SK-N-SH (cell line): ENCODE data around the gene SLC2A14. TPM values are rescaled to one million over a fixed set of nuclear protein-coding genes. Genes with fewer than 3 reads are reported as not detected.

Experiments used
- CTCF ChIA-PET: fragments of 300-600, 350-600 bp; formaldehyde crosslinking; extraction: SDS; loops from one replicate; lab custom pipeline; 2021; lab: Yijun Ruan, JAX
- POLR2A ChIA-PET: fragments of 350-600 bp; sonication (Branson Sonifier 250); formaldehyde crosslinking; extraction: SDS; loops from one replicate; lab custom pipeline; 2020; ENCODE audit warnings: antibody characterized with exemption, inconsistent platforms; lab: Yijun Ruan, JAX
- DNase-seq: peaks from one replicate; pipeline ENCODE4 v3.0.0; 2012
- H2AFZ ChIP-seq: fragments of 200-600 bp; sonication (generic); 2 replicates; pipeline ENCODE4 v1.8.1; 2016; ENCODE audit warnings: antibody characterized with exemption, mild to moderate bottlenecking, low read depth
- H3F3A ChIP-seq: fragments of 200-600 bp; sonication (generic); replicated peaks from 2 replicates; pipeline ENCODE3; 2016; ENCODE audit warnings: antibody characterized with exemption, mild to moderate bottlenecking; ENCODE audit not compliant: insufficient read depth
- H3K27ac ChIP-seq, 2 experiments: fragments of 200-500 bp in 1 of 2; fragments of 200-600 bp in 1 of 2; sonication (Bioruptor generic) in 1 of 2; sonication (generic), shearing (Covaris generic) in 1 of 2; 2 replicates each; pipeline versions ENCODE4 v1.5.1 to v1.6.1; 2014 to 2016; ENCODE audit warnings: low read depth in 2 of 2, inconsistent platforms in 1 of 2, low read length in 1 of 2, mild to moderate bottlenecking in 1 of 2, mixed read lengths in 1 of 2
- H3K27me3 ChIP-seq: fragments of 200-600 bp; sonication (generic), shearing (Covaris generic); 2 replicates; pipeline ENCODE4 v1.6.1; 2016; ENCODE audit warnings: mixed run types; ENCODE audit not compliant: insufficient read depth
- H3K36me3 ChIP-seq, 2 experiments: fragments of 200-500 bp in 1 of 2; fragments of 200-600 bp in 1 of 2; sonication (Bioruptor generic) in 1 of 2; sonication (generic) in 1 of 2; replicated peaks in 1 of 2; 2 replicates each; pipeline versions ENCODE3 to v1.5.1; 2014 to 2016; ENCODE audit warnings: low read length in 1 of 2, mild to moderate bottlenecking in 1 of 2; ENCODE audit not compliant: insufficient read depth in 2 of 2, control insufficient read depth in 1 of 2
- H3K4me1 ChIP-seq, 2 experiments: fragments of 200-500 bp in 1 of 2; fragments of 200-600 bp in 1 of 2; sonication (Bioruptor generic) in 1 of 2; sonication (generic), shearing (Covaris generic) in 1 of 2; 2 replicates each; pipeline versions ENCODE4 v1.5.1 to v1.6.1; 2014 to 2016; ENCODE audit warnings: low read depth in 1 of 2, low read length in 1 of 2, mixed run types in 1 of 2; ENCODE audit not compliant: insufficient read depth in 2 of 2, control insufficient read depth in 1 of 2
- H3K4me2 ChIP-seq: fragments of 200-600 bp; sonication (generic), shearing (Covaris generic); 2 replicates; pipeline ENCODE4 v1.6.1; 2017; ENCODE audit warnings: mixed run types
- H3K4me3 ChIP-seq, 2 experiments: fragments of 200-500 bp in 1 of 2; fragments of 200-600 bp in 1 of 2; sonication (Bioruptor generic) in 1 of 2; sonication (generic), shearing (Covaris generic) in 1 of 2; 2 replicates each; pipeline versions ENCODE4 v1.5.1 to v1.8.1; 2014 to 2016; ENCODE audit warnings: low read depth in 2 of 2, inconsistent platforms in 1 of 2, low read length in 1 of 2, mild to moderate bottlenecking in 1 of 2, mixed read lengths in 1 of 2, moderate library complexity in 1 of 2
- H3K79me2 ChIP-seq: fragments of 200-600 bp; sonication (generic); 2 replicates; pipeline ENCODE4 v1.8.1; 2017; ENCODE audit warnings: mild to moderate bottlenecking; ENCODE audit not compliant: insufficient read depth
- H3K9ac ChIP-seq: fragments of 200-600 bp; sonication (generic); 2 replicates; pipeline ENCODE4 v1.6.1; 2017; ENCODE audit warnings: mixed run types
- H3K9me2 ChIP-seq: fragments of 200-600 bp; sonication (generic); 2 replicates; pipeline ENCODE4 v1.6.1; 2017; ENCODE audit warnings: mixed run types
- H3K9me3 ChIP-seq: fragments of 200-600 bp; sonication (generic); 2 replicates; pipeline ENCODE4 v1.6.1; 2017; ENCODE audit warnings: mixed run types, mild to moderate bottlenecking, moderate library complexity
- H4K20me1 ChIP-seq: fragments of 200-600 bp; sonication (generic); 2 replicates; pipeline ENCODE4 v1.6.1; 2017; ENCODE audit warnings: mild to moderate bottlenecking, mixed run types; ENCODE audit not compliant: insufficient read depth
- CHD2 ChIP-seq: fragments of 150-350 bp; IDR thresholded peaks from 2 replicates; pipeline ENCODE4 v1.6.1; 2018; ENCODE audit warnings: low read length; ENCODE audit not compliant: partially characterized antibody
- ELF1 ChIP-seq: IDR thresholded peaks from 2 replicates; pipeline ENCODE4 v1.4.0; 2012
- EP300 ChIP-seq, 2 experiments: IDR thresholded peaks; 2 replicates each; pipeline versions ENCODE4 v1.4.0 to v1.6.1; 2012; ENCODE audit warnings: borderline replicate concordance in 1 of 2, low read depth in 1 of 2, low read length in 1 of 2
- FOSL2 ChIP-seq: IDR thresholded peaks from 2 replicates; pipeline ENCODE4 v1.4.0; 2012; ENCODE audit warnings: low read depth, mild to moderate bottlenecking, moderate library complexity, borderline replicate concordance
- FOXJ3 ChIP-seq: sonication (generic); formaldehyde crosslinking; IDR thresholded peaks from 2 replicates; pipeline ENCODE4 v1.5.1; 2020; ENCODE audit warnings: mild to moderate bottlenecking, missing genetic modification reagents
- FOXM1 ChIP-seq: IDR thresholded peaks from 2 replicates; pipeline ENCODE4 v1.4.0; 2012; ENCODE audit warnings: low read depth, mild to moderate bottlenecking
- GABPA ChIP-seq: IDR thresholded peaks from 2 replicates; pipeline ENCODE4 v1.4.0; 2012; ENCODE audit warnings: low read depth, mild to moderate bottlenecking
- JUND ChIP-seq: IDR thresholded peaks from 2 replicates; pipeline ENCODE4 v1.4.0; 2012
- MEF2A ChIP-seq: IDR thresholded peaks from 2 replicates; pipeline ENCODE4 v1.4.0; 2012; ENCODE audit warnings: low read depth, borderline replicate concordance
- MXI1 ChIP-seq: IDR thresholded peaks from 2 replicates; pipeline ENCODE4 v1.6.1; 2012; ENCODE audit warnings: mild to moderate bottlenecking, low read depth, low read length, improper control_type of control experiment
- NRF1 ChIP-seq: IDR thresholded peaks from 2 replicates; pipeline ENCODE4 v1.6.1; 2012; ENCODE audit warnings: low read depth, mild to moderate bottlenecking, low read length
- POLR2AphosphoS5 ChIP-seq: IDR thresholded peaks from 2 replicates; pipeline ENCODE4 v1.6.1; 2012; ENCODE audit warnings: low read depth, low read length
- RFX5 ChIP-seq: IDR thresholded peaks from 2 replicates; pipeline ENCODE4 v1.6.1; 2012; ENCODE audit warnings: mild to moderate bottlenecking, improper control_type of control experiment, low read length
- SIN3A ChIP-seq: IDR thresholded peaks from 2 replicates; pipeline ENCODE4 v1.6.1; 2012; ENCODE audit warnings: low read depth, mild to moderate bottlenecking, low read length, moderate library complexity, borderline replicate concordance
- TAF1 ChIP-seq: IDR thresholded peaks from 2 replicates; pipeline ENCODE4 v1.6.1; 2012; ENCODE audit warnings: low read depth, mild to moderate bottlenecking, low read length, moderate library complexity, borderline replicate concordance
- TCF12 ChIP-seq: IDR thresholded peaks from 2 replicates; pipeline ENCODE4 v1.4.0; 2012
- YY1 ChIP-seq: IDR thresholded peaks from 2 replicates; pipeline ENCODE4 v1.4.0; 2012; ENCODE audit warnings: low read depth, mild to moderate bottlenecking
- WGBS: methylation state at CpG from one replicate; pipeline ENCODE4 v1.1.6; 2017; ENCODE audit warnings: low lambda C conversion rate; 5-methylcytosine and 5-hydroxymethylcytosine counted together
- polyA plus RNA-seq, 3 experiments: library from polyadenylated mRNA; depleted of rRNA; stranded (reverse); fragments of >200 nt; gene quantifications; 2 replicates each; pipeline ENCODE4 v1.2.3, GENCODE V29; 2012
- small RNA-seq, 7 experiments: library from RNA; depleted of rRNA; stranded (forward); fragments of <200 nt; gene quantifications; one replicate each; pipeline ENCODE3, GENCODE V24; 2012
- TF ChIP-seq, protein P1 (sequence below): IDR thresholded peaks from 2 replicates; pipeline ENCODE4 v1.4.0; 2012; ENCODE audit warnings: low read depth, borderline replicate concordance
- TF ChIP-seq, protein P2 (sequence below): IDR thresholded peaks from 2 replicates; pipeline ENCODE4 v1.4.0; 2012; ENCODE audit warnings: low read depth

SLC2A14 gene
- polyA plus RNA-seq, 1 of the 3 experiments (the other 2 are of a cell fraction) = 0.39 TPM

DNA sequence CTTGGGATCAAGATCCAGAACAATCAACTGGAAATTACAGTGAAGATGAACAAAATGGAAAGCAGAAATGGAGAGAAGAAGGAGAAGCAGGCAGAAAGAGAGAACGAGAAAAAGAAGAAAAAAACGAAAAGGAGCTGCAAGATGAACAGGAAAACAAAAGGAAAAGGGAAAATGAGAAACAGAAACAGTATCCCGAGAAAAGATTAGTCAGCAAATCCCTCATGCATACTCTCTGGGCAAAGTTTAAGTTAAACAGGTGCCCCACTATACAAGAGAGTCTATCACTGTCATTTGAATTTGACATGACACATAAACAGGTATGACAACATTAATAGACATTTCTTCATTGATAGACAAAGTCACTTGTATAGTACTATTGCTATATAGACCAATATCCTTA lies 102.7 kb downstream of the SLC2A14 start:
- CTCF ChIA-PET = no interaction called here
- Histone ChIP-seq H3K36me3 (no peaks in the 10 kb centered on the region), H3K4me3 (no peak overlapping the region), H3K4me2 (no peak overlapping the region), H3K79me2 (no peaks in the 10 kb centered on the region), H3K27ac (no peak overlapping the region), H2AFZ (no peak overlapping the region), H3K27me3 (peaks cover 49% of the 10 kb centered on the region), H4K20me1 (no peaks in the 10 kb centered on the region), H3K9ac (no peak overlapping the region), H3K9me2 (no peaks in the 10 kb centered on the region), H3K4me1 (no peaks in the 10 kb centered on the region), H3K9me3 (no peaks in the 10 kb centered on the region), H3F3A (peaks cover 3% of the 10 kb centered on the region)
- TF ChIP-seq ELF1 = no peak
- no peak for TF ChIP-seq SIN3A
- no peak for TF ChIP-seq TCF12
- no peak for TF ChIP-seq FOXJ3
- TF ChIP-seq, protein P1, sequence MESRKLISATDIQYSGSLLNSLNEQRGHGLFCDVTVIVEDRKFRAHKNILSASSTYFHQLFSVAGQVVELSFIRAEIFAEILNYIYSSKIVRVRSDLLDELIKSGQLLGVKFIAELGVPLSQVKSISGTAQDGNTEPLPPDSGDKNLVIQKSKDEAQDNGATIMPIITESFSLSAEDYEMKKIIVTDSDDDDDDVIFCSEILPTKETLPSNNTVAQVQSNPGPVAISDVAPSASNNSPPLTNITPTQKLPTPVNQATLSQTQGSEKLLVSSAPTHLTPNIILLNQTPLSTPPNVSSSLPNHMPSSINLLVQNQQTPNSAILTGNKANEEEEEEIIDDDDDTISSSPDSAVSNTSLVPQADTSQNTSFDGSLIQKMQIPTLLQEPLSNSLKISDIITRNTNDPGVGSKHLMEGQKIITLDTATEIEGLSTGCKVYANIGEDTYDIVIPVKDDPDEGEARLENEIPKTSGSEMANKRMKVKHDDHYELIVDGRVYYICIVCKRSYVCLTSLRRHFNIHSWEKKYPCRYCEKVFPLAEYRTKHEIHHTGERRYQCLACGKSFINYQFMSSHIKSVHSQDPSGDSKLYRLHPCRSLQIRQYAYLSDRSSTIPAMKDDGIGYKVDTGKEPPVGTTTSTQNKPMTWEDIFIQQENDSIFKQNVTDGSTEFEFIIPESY = no peak
- no peak for TF ChIP-seq FOXM1
- TF ChIP-seq TAF1 = no peak
- TF ChIP-seq MXI1 = no peak
- no peak for TF ChIP-seq EP300 (IDR thresholded peaks at IDR 0.05; ENCODE audit: borderline replicate concordance in 1 of 2, low read depth in 1 of 2, low read length in 1 of 2)
- TF ChIP-seq FOSL2 = no peak
- no peak for TF ChIP-seq GABPA
- TF ChIP-seq MEF2A = no peak
- TF ChIP-seq POLR2AphosphoS5 = no peak
- TF ChIP-seq, protein P2, sequence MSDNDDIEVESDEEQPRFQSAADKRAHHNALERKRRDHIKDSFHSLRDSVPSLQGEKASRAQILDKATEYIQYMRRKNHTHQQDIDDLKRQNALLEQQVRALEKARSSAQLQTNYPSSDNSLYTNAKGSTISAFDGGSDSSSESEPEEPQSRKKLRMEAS = no peak
- no peak for TF ChIP-seq JUND
- no peak for TF ChIP-seq NRF1
- no peak for TF ChIP-seq RFX5
- no peak for TF ChIP-seq YY1
- no peak for TF ChIP-seq CHD2
- no peak for DNase-seq
- POLR2A ChIA-PET = no interaction called here
- whole genome bisulfite sequencing = 15% methylated on average over 3 of the region's 3 CpGs

Small RNA genes within 50 kb of the gene (small RNA-seq; reads per million reads assigned to genes)
- gene RF00019 = 0 reads per million in 7 experiments

Other genes starting within 250 kb of the SLC2A14 start
- gene APOBEC1, start 207.0 kb downstream of the SLC2A14 start, polyA plus RNA-seq (2012; rRNA removed) = not detected in 2 replicates
- gene GDF3, start 177.1 kb downstream of the SLC2A14 start, polyA plus RNA-seq (2012; rRNA removed) = not detected in 2 replicates
- gene DPPA3, start 161.5 kb downstream of the SLC2A14 start, polyA plus RNA-seq (2012; rRNA removed) = not detected in 2 replicates
- not detected in 2 replicates for gene CLEC4C, start 125.5 kb downstream of the SLC2A14 start, polyA plus RNA-seq (2012; rRNA removed)
- not detected in 2 replicates for gene NANOGNB, start 107.7 kb downstream of the SLC2A14 start, polyA plus RNA-seq (2012; rRNA removed)
- not detected in 2 replicates for gene NANOG, start 83.5 kb downstream of the SLC2A14 start, polyA plus RNA-seq (2012; rRNA removed)
- gene SLC2A3, start 63.3 kb upstream of the SLC2A14 start, polyA plus RNA-seq (2012; rRNA removed) = 26.6 and 35.7 TPM in 2 replicates
- 3.0 and 3.4 TPM in 2 replicates for gene FOXJ2, start 159.8 kb upstream of the SLC2A14 start, polyA plus RNA-seq (2012; rRNA removed)
- 1.4 and 1.6 TPM in 2 replicates for gene C3AR1, start 193.4 kb upstream of the SLC2A14 start, polyA plus RNA-seq (2012; rRNA removed)
- 28.6 and 34.0 TPM in 2 replicates for gene NECAP1, start 209.4 kb upstream of the SLC2A14 start, polyA plus RNA-seq (2012; rRNA removed)